ENCODE data around the gene HPSE.
"Not testable (repeated sequence)": the region's sequence is repeated elsewhere in the genome, so short reads cannot be mapped to it uniquely, and the experiment has no call there.

Gene HPSE

GRCh38 chr4:83297548-83298260 is 36.9 kb downstream of the HPSE start:
- Histone ChIP-seq H3K27ac (ENCODE audit: low read length) (no peak overlapping the region), H3K4me1 (ENCODE audit: low read length) (no peaks in the 10 kb centered on the region), H3K4me3 (ENCODE audit: low read length) (no peak overlapping the region), H2AFZ (ENCODE audit: low read depth, low read length) (no peak overlapping the region), H3K79me2 (ENCODE audit: low read length) (no peaks in the 10 kb centered on the region), H3K9ac (ENCODE audit: low read length) (no peak overlapping the region), H3K27me3 (ENCODE audit: low read depth, low read length) (no peaks in the 10 kb centered on the region), H4K20me1 (ENCODE audit: insufficient read depth, low read length) (no peaks in the 10 kb centered on the region), H3K36me3 (replicated peaks; ENCODE audit: low read depth, low read length) (no peaks in the 10 kb centered on the region), H3K9me3 (ENCODE audit: insufficient read depth, low read length) (no peaks in the 10 kb centered on the region), H3K4me2 (ENCODE audit: low read length) (no peak overlapping the region)
- TF ChIP-seq, protein P1, sequence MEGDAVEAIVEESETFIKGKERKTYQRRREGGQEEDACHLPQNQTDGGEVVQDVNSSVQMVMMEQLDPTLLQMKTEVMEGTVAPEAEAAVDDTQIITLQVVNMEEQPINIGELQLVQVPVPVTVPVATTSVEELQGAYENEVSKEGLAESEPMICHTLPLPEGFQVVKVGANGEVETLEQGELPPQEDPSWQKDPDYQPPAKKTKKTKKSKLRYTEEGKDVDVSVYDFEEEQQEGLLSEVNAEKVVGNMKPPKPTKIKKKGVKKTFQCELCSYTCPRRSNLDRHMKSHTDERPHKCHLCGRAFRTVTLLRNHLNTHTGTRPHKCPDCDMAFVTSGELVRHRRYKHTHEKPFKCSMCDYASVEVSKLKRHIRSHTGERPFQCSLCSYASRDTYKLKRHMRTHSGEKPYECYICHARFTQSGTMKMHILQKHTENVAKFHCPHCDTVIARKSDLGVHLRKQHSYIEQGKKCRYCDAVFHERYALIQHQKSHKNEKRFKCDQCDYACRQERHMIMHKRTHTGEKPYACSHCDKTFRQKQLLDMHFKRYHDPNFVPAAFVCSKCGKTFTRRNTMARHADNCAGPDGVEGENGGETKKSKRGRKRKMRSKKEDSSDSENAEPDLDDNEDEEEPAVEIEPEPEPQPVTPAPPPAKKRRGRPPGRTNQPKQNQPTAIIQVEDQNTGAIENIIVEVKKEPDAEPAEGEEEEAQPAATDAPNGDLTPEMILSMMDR (IDR thresholded peaks at IDR 0.05; ENCODE audit: low read depth, low read length): no peak
- TF ChIP-seq EZH2phosphoT487 (IDR thresholded peaks at IDR 0.05; ENCODE audit: low read depth): no peak

- Histone ChIP-seq H4K20me1 (ENCODE audit: insufficient read depth, low read length) (no peaks in the 10 kb centered on the region), H2AFZ (ENCODE audit: low read depth, low read length) (peak overlapping the region; percentile 61), H3K4me2 (ENCODE audit: low read length) (0 out of 2 replicates have a peak overlapping the region, but pooled peaks have one; percentile 3), H3K9me3 (ENCODE audit: insufficient read depth, low read length) (no peaks in the 10 kb centered on the region), H3K4me3 (ENCODE audit: low read length) (no peak overlapping the region), H3K27ac (ENCODE audit: low read length) (no peak overlapping the region), H3K4me1 (ENCODE audit: low read length) (no peaks in the 10 kb centered on the region), H3K79me2 (ENCODE audit: low read length) (no peaks in the 10 kb centered on the region), H3K36me3 (replicated peaks; ENCODE audit: low read depth, low read length) (no peaks in the 10 kb centered on the region), H3K27me3 (ENCODE audit: low read depth, low read length) (no peaks in the 10 kb centered on the region), H3K9ac (ENCODE audit: low read length) (no peak overlapping the region)
- TF ChIP-seq EZH2phosphoT487 (IDR thresholded peaks at IDR 0.05; ENCODE audit: low read depth): no peak
- TF ChIP-seq, protein P1 (IDR thresholded peaks at IDR 0.05; ENCODE audit: low read depth, low read length): no peak
These were observed 41.2 kb downstream of the HPSE start for GRCh38 chr4:83293305-83294046.

GRCh38 chr4:83290059-83290774 is 44.4 kb downstream of the HPSE start:
- not testable (repeated sequence) for H3K9me3 ChIP-seq (ENCODE audit: insufficient read depth, low read length); H3K27me3 ChIP-seq (ENCODE audit: low read depth, low read length); H3K27ac ChIP-seq (ENCODE audit: low read length); H3K4me1 ChIP-seq (ENCODE audit: low read length); H3K36me3 ChIP-seq (replicated peaks; ENCODE audit: low read depth, low read length); H3K9ac ChIP-seq (ENCODE audit: low read length); H3K4me2 ChIP-seq (ENCODE audit: low read length); H4K20me1 ChIP-seq (ENCODE audit: insufficient read depth, low read length); H2AFZ ChIP-seq (ENCODE audit: low read depth, low read length); H3K79me2 ChIP-seq (ENCODE audit: low read length); H3K4me3 ChIP-seq (ENCODE audit: low read length)

DNA sequence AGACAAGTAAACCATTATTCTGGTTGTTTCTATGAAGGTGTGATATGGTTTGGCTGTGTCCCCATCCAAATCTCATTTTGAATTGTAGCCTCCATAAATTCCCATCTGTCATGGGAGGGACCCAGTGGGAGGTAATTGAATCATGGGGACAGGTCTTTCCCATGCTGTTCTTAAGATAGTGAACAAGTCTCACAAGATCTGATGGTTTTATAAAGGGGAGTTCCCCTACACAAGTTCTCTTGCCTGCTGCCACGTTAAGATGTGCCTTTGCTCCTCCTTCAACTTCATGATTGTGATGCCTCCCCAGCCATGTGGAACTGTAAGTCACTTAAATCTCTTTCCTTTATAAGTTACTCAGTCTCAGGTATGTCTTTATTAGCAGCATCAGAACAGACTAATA is 46.3 kb downstream of the HPSE start:
- H3K27me3 ChIP-seq (ENCODE audit: low read depth, low read length); H2AFZ ChIP-seq (ENCODE audit: low read depth, low read length); H3K27ac ChIP-seq (ENCODE audit: low read length): not testable (repeated sequence)

More for the DNA sequence above, 46.3 kb downstream of the HPSE start:
- H3K4me3 ChIP-seq (ENCODE audit: low read length); H3K9ac ChIP-seq (ENCODE audit: low read length); H3K9me3 ChIP-seq (ENCODE audit: insufficient read depth, low read length); H4K20me1 ChIP-seq (ENCODE audit: insufficient read depth, low read length); H3K79me2 ChIP-seq (ENCODE audit: low read length); H3K36me3 ChIP-seq (replicated peaks; ENCODE audit: low read depth, low read length); H3K4me2 ChIP-seq (ENCODE audit: low read length); H3K4me1 ChIP-seq (ENCODE audit: low read length): not testable (repeated sequence)

All from OCI-LY3 (cell line).